OCI-LY1 (cell line): ENCODE results near the gene VSX2.

ENCODE experiments used
- EZH2 ChIP-seq: fragments of 200-600 bp; sonication (generic), shearing (Covaris generic); IDR thresholded peaks from 2 replicates; pipeline ENCODE4 v1.8.0; 2017; ENCODE audit warnings: borderline replicate concordance, mixed run types, mild to moderate bottlenecking, antibody characterized with exemption, low read length, moderate library complexity, mixed read lengths
- TF ChIP-seq, protein P1 (sequence below): fragments of 200-600 bp; sonication (generic), shearing (Covaris generic); IDR thresholded peaks from 2 replicates; pipeline ENCODE4 v1.5.1; 2017; ENCODE audit warnings: mild to moderate bottlenecking, antibody characterized with exemption, low read length, moderate library complexity, mixed read lengths

DNA sequence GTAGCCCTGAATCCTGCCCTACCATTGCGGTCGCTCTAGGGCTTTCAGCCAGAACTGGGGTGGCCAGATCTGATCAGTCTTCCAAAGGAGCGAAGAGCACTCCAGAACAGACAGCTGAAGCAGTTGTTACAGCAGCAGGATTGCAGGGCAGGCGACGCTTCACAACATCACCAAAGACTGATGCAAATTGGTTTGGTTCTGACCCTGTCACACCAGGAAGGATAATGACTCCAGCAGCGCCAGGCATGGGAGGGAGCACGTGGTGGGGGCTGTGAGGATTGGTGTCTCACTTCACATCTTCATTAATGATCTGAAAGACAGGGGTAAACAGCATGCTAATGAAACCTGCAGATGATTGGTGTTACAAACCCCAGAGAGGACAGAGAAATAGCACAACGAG lies 30.6 kb upstream of the VSX2 start:
- TF ChIP-seq, protein P1, sequence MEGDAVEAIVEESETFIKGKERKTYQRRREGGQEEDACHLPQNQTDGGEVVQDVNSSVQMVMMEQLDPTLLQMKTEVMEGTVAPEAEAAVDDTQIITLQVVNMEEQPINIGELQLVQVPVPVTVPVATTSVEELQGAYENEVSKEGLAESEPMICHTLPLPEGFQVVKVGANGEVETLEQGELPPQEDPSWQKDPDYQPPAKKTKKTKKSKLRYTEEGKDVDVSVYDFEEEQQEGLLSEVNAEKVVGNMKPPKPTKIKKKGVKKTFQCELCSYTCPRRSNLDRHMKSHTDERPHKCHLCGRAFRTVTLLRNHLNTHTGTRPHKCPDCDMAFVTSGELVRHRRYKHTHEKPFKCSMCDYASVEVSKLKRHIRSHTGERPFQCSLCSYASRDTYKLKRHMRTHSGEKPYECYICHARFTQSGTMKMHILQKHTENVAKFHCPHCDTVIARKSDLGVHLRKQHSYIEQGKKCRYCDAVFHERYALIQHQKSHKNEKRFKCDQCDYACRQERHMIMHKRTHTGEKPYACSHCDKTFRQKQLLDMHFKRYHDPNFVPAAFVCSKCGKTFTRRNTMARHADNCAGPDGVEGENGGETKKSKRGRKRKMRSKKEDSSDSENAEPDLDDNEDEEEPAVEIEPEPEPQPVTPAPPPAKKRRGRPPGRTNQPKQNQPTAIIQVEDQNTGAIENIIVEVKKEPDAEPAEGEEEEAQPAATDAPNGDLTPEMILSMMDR, result no peak
- no peak for TF ChIP-seq EZH2
